B cell (primary cell): ENCODE measurements around the gene BRSK1.

Experiments
- CTCF ChIP-seq: fragments of 200-600 bp; IDR thresholded peaks from one replicate; pipeline ENCODE4 v1.8.0; 2022; ENCODE audit warnings: antibody characterized with exemption, mild to moderate bottlenecking
- EZH2 ChIP-seq: IDR thresholded peaks from 2 replicates; pipeline ENCODE4 v1.6.1; 2012; ENCODE audit warnings: borderline replicate concordance, low read depth, mild to moderate bottlenecking, moderate library complexity, low read length; ENCODE audit not compliant: insufficient read depth, poor library complexity, severe bottlenecking

- no peak for TF ChIP-seq CTCF
- no peak for TF ChIP-seq EZH2
Measured at GRCh38 chr19:55340784-55341147, 57.0 kb downstream of the BRSK1 start.
